Measurements from ENCODE around the gene SLC22A3.

The SLC22A3 gene

DNA sequence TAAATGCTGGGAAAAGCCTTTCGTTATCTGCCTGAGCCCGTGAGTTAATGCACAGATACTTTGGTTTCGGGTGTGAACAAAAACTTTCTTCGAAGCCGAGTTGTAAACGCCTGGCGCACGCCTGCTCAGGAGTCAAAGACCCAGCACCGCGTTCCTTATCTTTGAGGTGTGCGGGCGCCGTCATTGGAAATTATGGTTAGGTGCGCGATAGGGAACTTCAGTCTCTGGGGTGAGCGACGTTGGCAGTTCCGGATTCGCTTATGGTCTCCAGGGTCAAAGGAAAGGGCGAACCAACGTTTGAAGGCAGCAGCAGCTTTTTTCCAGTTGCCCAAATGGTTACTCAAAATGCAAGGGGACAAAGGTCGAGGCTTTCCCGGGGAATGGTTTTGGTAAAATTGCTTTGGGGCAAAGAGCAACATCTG lies 853 bp downstream of the SLC22A3 start:
- no peaks in the 10 kb centered on the region for H3K9me3 ChIP-seq
- H3K27me3 ChIP-seq, result peaks cover 82% of the 10 kb centered on the region
- no peak overlapping the region for H3K27ac ChIP-seq
- H3K4me1 ChIP-seq (ENCODE audit: control insufficient read depth in 1 of 2, insufficient read depth in 1 of 2, low read depth in 1 of 2, low read length in 1 of 2), result no peaks in the 10 kb centered on the region
- no peaks in the 10 kb centered on the region for H3K36me3 ChIP-seq
- TF ChIP-seq, protein P1, sequence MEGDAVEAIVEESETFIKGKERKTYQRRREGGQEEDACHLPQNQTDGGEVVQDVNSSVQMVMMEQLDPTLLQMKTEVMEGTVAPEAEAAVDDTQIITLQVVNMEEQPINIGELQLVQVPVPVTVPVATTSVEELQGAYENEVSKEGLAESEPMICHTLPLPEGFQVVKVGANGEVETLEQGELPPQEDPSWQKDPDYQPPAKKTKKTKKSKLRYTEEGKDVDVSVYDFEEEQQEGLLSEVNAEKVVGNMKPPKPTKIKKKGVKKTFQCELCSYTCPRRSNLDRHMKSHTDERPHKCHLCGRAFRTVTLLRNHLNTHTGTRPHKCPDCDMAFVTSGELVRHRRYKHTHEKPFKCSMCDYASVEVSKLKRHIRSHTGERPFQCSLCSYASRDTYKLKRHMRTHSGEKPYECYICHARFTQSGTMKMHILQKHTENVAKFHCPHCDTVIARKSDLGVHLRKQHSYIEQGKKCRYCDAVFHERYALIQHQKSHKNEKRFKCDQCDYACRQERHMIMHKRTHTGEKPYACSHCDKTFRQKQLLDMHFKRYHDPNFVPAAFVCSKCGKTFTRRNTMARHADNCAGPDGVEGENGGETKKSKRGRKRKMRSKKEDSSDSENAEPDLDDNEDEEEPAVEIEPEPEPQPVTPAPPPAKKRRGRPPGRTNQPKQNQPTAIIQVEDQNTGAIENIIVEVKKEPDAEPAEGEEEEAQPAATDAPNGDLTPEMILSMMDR (IDR thresholded peaks at IDR 0.05), result no peak
- no peak overlapping the region for H3K4me3 ChIP-seq (ENCODE audit: low read depth in 1 of 2, low read length in 1 of 2)

DNA sequence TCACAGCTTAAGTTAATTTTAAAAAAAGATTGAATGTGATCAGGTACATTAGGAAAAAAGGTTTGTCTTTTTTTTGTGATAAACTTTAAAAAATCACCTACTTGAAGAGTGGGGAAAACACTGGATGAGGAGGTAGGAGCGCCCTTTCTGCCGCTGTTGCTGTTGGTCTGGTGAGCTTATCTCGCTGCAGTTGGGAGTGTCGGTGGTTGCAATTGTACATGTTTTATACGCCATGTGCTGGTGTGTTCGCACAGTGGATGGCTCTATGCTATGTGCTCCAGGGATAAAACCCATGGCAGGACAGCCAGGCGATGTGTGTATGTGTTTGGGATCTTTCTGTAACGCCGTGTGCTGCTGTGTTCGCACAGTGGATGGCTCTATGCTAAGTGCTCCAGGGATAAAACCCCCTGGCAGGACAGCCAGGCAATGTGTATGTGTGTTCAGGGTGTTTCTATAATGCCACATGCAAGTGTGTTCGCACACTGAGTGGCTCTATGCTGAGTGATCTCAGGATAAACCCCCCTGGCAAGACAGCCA lies 1.7 kb downstream of the SLC22A3 start:
- peaks cover 78% of the 10 kb centered on the region for H3K27me3 ChIP-seq

GRCh38 chr6:160353950-160354496 lies 5.8 kb downstream of the SLC22A3 start:
- Histone ChIP-seq H3K36me3 (no peaks in the 10 kb centered on the region), H3K4me1 (ENCODE audit: control insufficient read depth in 1 of 2, insufficient read depth in 1 of 2, low read depth in 1 of 2, low read length in 1 of 2) (no peaks in the 10 kb centered on the region), H3K4me3 (ENCODE audit: low read depth in 1 of 2, low read length in 1 of 2) (no peak overlapping the region), H3K9me3 (no peaks in the 10 kb centered on the region), H3K27ac (no peak overlapping the region), H3K27me3 (peaks cover 38% of the 10 kb centered on the region)
- TF ChIP-seq, protein P1 (IDR thresholded peaks at IDR 0.05), result no peak

More for the DNA sequence above, 1.7 kb downstream of the SLC22A3 start:
- TF ChIP-seq, protein P1 (IDR thresholded peaks at IDR 0.05), result no peak
- H3K36me3 ChIP-seq, result no peaks in the 10 kb centered on the region
- no peak overlapping the region for H3K27ac ChIP-seq
- H3K4me3 ChIP-seq (ENCODE audit: low read depth in 1 of 2, low read length in 1 of 2), result no peak overlapping the region
- no peaks in the 10 kb centered on the region for H3K9me3 ChIP-seq
- H3K4me1 ChIP-seq (ENCODE audit: control insufficient read depth in 1 of 2, insufficient read depth in 1 of 2, low read depth in 1 of 2, low read length in 1 of 2), result no peaks in the 10 kb centered on the region

DNA sequence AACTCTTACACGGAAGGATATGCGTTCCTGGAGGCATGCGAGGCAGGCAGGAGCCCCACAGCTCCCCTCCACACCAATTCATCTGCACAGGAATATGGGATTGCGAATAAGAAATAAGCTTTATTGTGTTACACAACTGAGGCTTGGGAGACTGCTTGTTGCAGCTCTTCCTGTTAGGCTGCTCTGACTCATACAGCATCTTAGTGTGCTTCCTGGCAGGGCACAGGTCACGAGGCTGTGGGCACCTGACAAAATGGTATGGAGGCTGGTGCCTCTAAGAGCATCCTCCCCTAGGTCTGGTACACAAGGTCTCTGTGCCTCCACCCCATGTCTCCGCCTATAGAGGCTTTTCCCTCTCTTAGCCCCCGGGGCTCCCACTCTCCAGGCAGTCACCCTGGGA lies 6.8 kb downstream of the SLC22A3 start:
- Histone ChIP-seq H3K4me1 (ENCODE audit: control insufficient read depth in 1 of 2, insufficient read depth in 1 of 2, low read depth in 1 of 2, low read length in 1 of 2) (no peaks in the 10 kb centered on the region), H3K36me3 (no peaks in the 10 kb centered on the region), H3K4me3 (ENCODE audit: low read depth in 1 of 2, low read length in 1 of 2) (no peak overlapping the region), H3K9me3 (no peaks in the 10 kb centered on the region), H3K27ac (no peak overlapping the region), H3K27me3 (peaks cover 28% of the 10 kb centered on the region)
- TF ChIP-seq, protein P1 (IDR thresholded peaks at IDR 0.05), result no peak

- Histone ChIP-seq H3K27ac (no peak overlapping the region), H3K4me3 (ENCODE audit: low read depth in 1 of 2, low read length in 1 of 2) (no peak overlapping the region), H3K36me3 (no peaks in the 10 kb centered on the region), H3K4me1 (ENCODE audit: control insufficient read depth in 1 of 2, insufficient read depth in 1 of 2, low read depth in 1 of 2, low read length in 1 of 2) (no peaks in the 10 kb centered on the region), H3K27me3 (peaks cover 18% of the 10 kb centered on the region), H3K9me3 (no peaks in the 10 kb centered on the region)
- TF ChIP-seq, protein P1 (IDR thresholded peaks at IDR 0.05), result no peak
These were observed 8.0 kb downstream of the SLC22A3 start for GRCh38 chr6:160356074-160356744.

All from neutrophil (primary cell).